ENCODE measurements around the gene SUPT6H.

The SUPT6H gene

GRCh38 chr17:28702752-28703150 lies 40.7 kb downstream of the SUPT6H start:
- Mint-ChIP-seq H3K4me3 (no peak overlapping the region), H3K9me3 (no peaks in the 10 kb centered on the region), H3K27me3 (no peaks in the 10 kb centered on the region), H3K36me3 (ENCODE audit: low read depth) (peaks cover 57% of the 10 kb centered on the region), H3K27ac (no peak overlapping the region), H3K4me1 (ENCODE audit: low read depth) (peaks cover 7% of the 10 kb centered on the region)

GRCh38 chr17:28703552-28704218 lies 41.7 kb downstream of the SUPT6H start:
- Mint-ChIP-seq H3K27ac (no peak overlapping the region), H3K36me3 (ENCODE audit: low read depth) (peaks cover 54% of the 10 kb centered on the region), H3K4me1 (ENCODE audit: low read depth) (no peaks in the 10 kb centered on the region), H3K4me3 (no peak overlapping the region), H3K9me3 (no peaks in the 10 kb centered on the region), H3K27me3 (no peaks in the 10 kb centered on the region)

- Mint-ChIP-seq H3K4me1 (ENCODE audit: low read depth) (no peaks in the 10 kb centered on the region), H3K4me3 (no peak overlapping the region), H3K27ac (no peak overlapping the region), H3K36me3 (ENCODE audit: low read depth) (peaks cover 48% of the 10 kb centered on the region), H3K9me3 (no peaks in the 10 kb centered on the region), H3K27me3 (no peaks in the 10 kb centered on the region)
These were observed 42.3 kb downstream of the SUPT6H start for GRCh38 chr17:28704219-28704858.

GRCh38 chr17:28705074-28705659 lies 43.2 kb downstream of the SUPT6H start:
- Mint-ChIP-seq H3K4me3 (no peak overlapping the region), H3K9me3 (no peaks in the 10 kb centered on the region), H3K27me3 (no peaks in the 10 kb centered on the region), H3K4me1 (ENCODE audit: low read depth) (no peaks in the 10 kb centered on the region), H3K36me3 (ENCODE audit: low read depth) (peaks cover 42% of the 10 kb centered on the region), H3K27ac (peak overlapping the region; percentile 26)

- H3K9me3 Mint-ChIP-seq, result no peaks in the 10 kb centered on the region
- H3K4me1 Mint-ChIP-seq (ENCODE audit: low read depth), result peaks cover 4% of the 10 kb centered on the region
- no peak overlapping the region for H3K4me3 Mint-ChIP-seq
- no peak overlapping the region for H3K27ac Mint-ChIP-seq
- H3K27me3 Mint-ChIP-seq, result no peaks in the 10 kb centered on the region
- peaks cover 37% of the 10 kb centered on the region for H3K36me3 Mint-ChIP-seq (ENCODE audit: low read depth)
These were observed 43.8 kb downstream of the SUPT6H start for GRCh38 chr17:28705728-28706334.

- Mint-ChIP-seq H3K4me3 (no peak overlapping the region), H3K9me3 (no peaks in the 10 kb centered on the region), H3K36me3 (ENCODE audit: low read depth) (peaks cover 31% of the 10 kb centered on the region), H3K27me3 (no peaks in the 10 kb centered on the region), H3K27ac (no peak overlapping the region), H3K4me1 (ENCODE audit: low read depth) (peaks cover 9% of the 10 kb centered on the region)
These were observed 44.7 kb downstream of the SUPT6H start for GRCh38 chr17:28706471-28707338.

GRCh38 chr17:28707339-28707720 lies 45.3 kb downstream of the SUPT6H start:
- Mint-ChIP-seq H3K27me3 (no peaks in the 10 kb centered on the region), H3K36me3 (ENCODE audit: low read depth) (peaks cover 26% of the 10 kb centered on the region), H3K4me1 (ENCODE audit: low read depth) (peaks cover 15% of the 10 kb centered on the region), H3K4me3 (no peak overlapping the region), H3K9me3 (no peaks in the 10 kb centered on the region), H3K27ac (no peak overlapping the region)

- Mint-ChIP-seq H3K36me3 (ENCODE audit: low read depth) (peaks cover 8% of the 10 kb centered on the region), H3K4me1 (ENCODE audit: low read depth) (peaks cover 19% of the 10 kb centered on the region), H3K4me3 (peak overlapping the region; percentile 86), H3K9me3 (no peaks in the 10 kb centered on the region), H3K27me3 (peaks cover 9% of the 10 kb centered on the region), H3K27ac (peak overlapping the region; percentile 91)
These were observed 49.1 kb downstream of the SUPT6H start for GRCh38 chr17:28710861-28711722.

- Mint-ChIP-seq H3K36me3 (ENCODE audit: low read depth) (peaks cover 4% of the 10 kb centered on the region), H3K27me3 (peaks cover 9% of the 10 kb centered on the region), H3K27ac (peak within 1 kb of the TSS; percentile 91), H3K4me3 (peak within 1 kb of the TSS; percentile 86), H3K9me3 (no peaks in the 10 kb centered on the region), H3K4me1 (ENCODE audit: low read depth) (peaks cover 19% of the 10 kb centered on the region)
These were observed 49.7 kb downstream of the SUPT6H start, which contains the start of gene PROCA1 for GRCh38 chr17:28711723-28712031. TSS of gene PROCA1 (minus strand) at chr17:28711888. CDS start at chr17:28711660, 228 bp downstream.

- Mint-ChIP-seq H3K4me3 (peak overlapping the region; percentile 86), H3K4me1 (ENCODE audit: low read depth) (peaks cover 19% of the 10 kb centered on the region)
These were observed 50.2 kb downstream of the SUPT6H start for GRCh38 chr17:28712032-28712704.

GRCh38 chr17:28712705-28713415 lies 50.9 kb downstream of the SUPT6H start:
- peak overlapping the region; percentile 91 for H3K27ac Mint-ChIP-seq
- peaks cover 9% of the 10 kb centered on the region for H3K27me3 Mint-ChIP-seq
- no peaks in the 10 kb centered on the region for H3K9me3 Mint-ChIP-seq
- H3K4me1 Mint-ChIP-seq (ENCODE audit: low read depth), result peaks cover 19% of the 10 kb centered on the region
- H3K36me3 Mint-ChIP-seq (ENCODE audit: low read depth), result peaks cover 4% of the 10 kb centered on the region
- H3K4me3 Mint-ChIP-seq, result peak overlapping the region; percentile 86

More at GRCh38 chr17:28712032-28712704, 50.2 kb downstream of the SUPT6H start:
- Mint-ChIP-seq H3K9me3 (no peaks in the 10 kb centered on the region), H3K36me3 (ENCODE audit: low read depth) (peaks cover 4% of the 10 kb centered on the region), H3K27me3 (peaks cover 9% of the 10 kb centered on the region), H3K27ac (peak overlapping the region; percentile 91)

GRCh38 chr17:28714281-28714680 lies 52.3 kb downstream of the SUPT6H start:
- no peak overlapping the region for H3K4me3 Mint-ChIP-seq
- no peak overlapping the region for H3K27ac Mint-ChIP-seq
- no peaks in the 10 kb centered on the region for H3K9me3 Mint-ChIP-seq
- peaks cover 31% of the 10 kb centered on the region for H3K4me1 Mint-ChIP-seq (ENCODE audit: low read depth)
- H3K36me3 Mint-ChIP-seq (ENCODE audit: low read depth), result no peaks in the 10 kb centered on the region
- peaks cover 15% of the 10 kb centered on the region for H3K27me3 Mint-ChIP-seq

- H3K36me3 Mint-ChIP-seq (ENCODE audit: low read depth), result peaks cover 6% of the 10 kb centered on the region
- H3K27me3 Mint-ChIP-seq, result peaks cover 15% of the 10 kb centered on the region
- H3K4me1 Mint-ChIP-seq (ENCODE audit: low read depth), result peaks cover 38% of the 10 kb centered on the region
- H3K4me3 Mint-ChIP-seq, result no peak overlapping the region
- H3K9me3 Mint-ChIP-seq, result no peaks in the 10 kb centered on the region
- H3K27ac Mint-ChIP-seq, result no peak overlapping the region
These were observed 53.2 kb downstream of the SUPT6H start for GRCh38 chr17:28715217-28715616.

Data from stimulated activated naive CD8-positive, alpha-beta T cell treated with anti-CD3 and anti-CD28 coated beads, Interleukin-15, Interleukin-2, amounts not matched to agents 100 ng/mL and 50 ng/mL, for 24 hours (primary cell).